HCT116 (cell line): ENCODE measurements around the gene MRPS18C. TPM values are rescaled to one million over a fixed set of nuclear protein-coding genes. Genes with fewer than 3 reads are reported as not detected.

Experiments used
- ATAC-seq: fragments of 200-7000 bp; cut with Tn5 transposase; 2 replicates; pipeline ENCODE4 v1.9.1; 2020; ENCODE audit warnings: mild to moderate bottlenecking, moderate library complexity
- BruUV-seq: library from RNA; stranded (reverse); fragments of 400-500 nt; replicated peaks from 2 replicates; lab custom pipeline; 2021; lab: Mats Ljungman, UMichigan
- CTCF ChIA-PET: fragments of 300-600 bp; sonication (Branson Sonifier 250); formaldehyde crosslinking; loops from one replicate; lab custom pipeline; 2021; ENCODE audit warnings: antibody characterized with exemption; lab: Charles Lee
- POLR2A ChIA-PET: fragments of 300-600, 350-600 bp; sonication (Branson Sonifier 250); formaldehyde crosslinking; loops from one replicate; lab custom pipeline; 2021; ENCODE audit warnings: antibody characterized with exemption; lab: Charles Lee
- RAD21 ChIA-PET, 2 experiments: fragments of 300-600 bp; sonication (Branson Sonifier 250); formaldehyde crosslinking; loops; one replicate each; lab custom pipeline; 2023; ENCODE audit warnings: low total read pairs in 2 of 2; ENCODE audit not compliant: uncharacterized antibody in 2 of 2, unreplicated experiment in 2 of 2, low non-redundant PET in 1 of 2; lab: Charles Lee
- DNase-seq: peaks from one replicate; pipeline ENCODE4 v3.0.0-alpha.2; 2010; ENCODE audit warnings: low read depth, low spot score
- H2AFZ ChIP-seq: fragments of 200-600 bp; shearing (Covaris generic), sonication (generic); 2 replicates; pipeline ENCODE4 v1.6.1; 2017; ENCODE audit warnings: low read depth, mixed run types, mixed read lengths, antibody characterized with exemption, low read length; ENCODE audit not compliant: poor library complexity, severe bottlenecking
- H3K27ac ChIP-seq: 2 replicates; pipeline ENCODE4 v1.5.1; 2012; ENCODE audit warnings: low read depth, low read length
- H3K27me3 ChIP-seq: fragments of 200-600 bp; sonication (generic); 2 replicates; pipeline ENCODE4 v1.6.1; 2016; ENCODE audit warnings: mixed run types, low read length, mixed read lengths; ENCODE audit not compliant: insufficient read depth
- H3K36me3 ChIP-seq, 2 experiments: fragments of 200-500 bp in 1 of 2; fragments of 200-600 bp in 1 of 2; sonication (Bioruptor generic) in 1 of 2; sonication (generic) in 1 of 2; 2 replicates each; pipeline versions ENCODE4 v1.5.1 to v1.6.1; 2014 to 2016; ENCODE audit warnings: low read length in 2 of 2, inconsistent platforms in 1 of 2, mixed read lengths in 1 of 2, mixed run types in 1 of 2; ENCODE audit not compliant: insufficient read depth in 2 of 2, control insufficient read depth in 1 of 2
- H3K4me1 ChIP-seq, 2 experiments: fragments of 200-600 bp in 1 of 2; sonication (generic) in 1 of 2; 2 replicates each; pipeline versions ENCODE4 v1.5.1 to v1.6.1; 2012 to 2017; ENCODE audit warnings: low read length in 2 of 2, inconsistent platforms in 1 of 2, mild to moderate bottlenecking in 1 of 2, mixed read lengths in 1 of 2, mixed run types in 1 of 2, moderate library complexity in 1 of 2; ENCODE audit not compliant: insufficient read depth in 2 of 2, control insufficient read depth in 1 of 2
- H3K4me2 ChIP-seq: fragments of 200-600 bp; sonication (generic); 2 replicates; pipeline ENCODE4 v1.6.1; 2017; ENCODE audit warnings: mixed run types, low read length, mixed read lengths
- H3K4me3 ChIP-seq, 2 experiments: fragments of 200-600 bp in 1 of 2; sonication (generic) in 1 of 2; replicated peaks in 1 of 2; 2 replicates each; pipeline ENCODE4 v1.5.1; 2011 to 2016; ENCODE audit warnings: low read length in 2 of 2, control low read depth in 1 of 2, low read depth in 1 of 2, mild to moderate bottlenecking in 1 of 2, mixed read lengths in 1 of 2, mixed run types in 1 of 2
- H3K79me2 ChIP-seq: fragments of 200-600 bp; sonication (generic); 2 replicates; pipeline ENCODE4 v1.6.1; 2017; ENCODE audit warnings: mild to moderate bottlenecking, mixed run types, low read length, moderate library complexity, mixed read lengths; ENCODE audit not compliant: insufficient read depth
- H3K9ac ChIP-seq: fragments of 200-600 bp; sonication (generic); 2 replicates; pipeline ENCODE4 v1.6.1; 2016; ENCODE audit warnings: low read length, mixed read lengths
- H3K9me2 ChIP-seq: fragments of 200-600 bp; sonication (generic), shearing (Covaris generic); 2 replicates; pipeline ENCODE4 v1.6.1; 2017; ENCODE audit warnings: mixed run types, mild to moderate bottlenecking, moderate library complexity; ENCODE audit not compliant: insufficient read depth
- H3K9me3 ChIP-seq, 2 experiments: fragments of 200-500 bp in 1 of 2; fragments of 200-600 bp in 1 of 2; sonication (Bioruptor generic) in 1 of 2; sonication (generic) in 1 of 2; 2 replicates each; pipeline ENCODE4 v1.6.1; 2014 to 2017; ENCODE audit warnings: low read length in 2 of 2, mixed read lengths in 2 of 2, inconsistent platforms in 1 of 2, low read depth in 1 of 2, mild to moderate bottlenecking in 1 of 2, mixed run types in 1 of 2, moderate library complexity in 1 of 2; ENCODE audit not compliant: control insufficient read depth in 1 of 2, insufficient read depth in 1 of 2
- H4K20me1 ChIP-seq: fragments of 200-600 bp; sonication (generic), shearing (Covaris generic); 2 replicates; pipeline ENCODE4 v1.6.1; 2017; ENCODE audit warnings: mixed run types, mild to moderate bottlenecking, moderate library complexity; ENCODE audit not compliant: insufficient read depth
- CBX3 ChIP-seq: IDR thresholded peaks from 2 replicates; pipeline ENCODE4 v1.6.1; 2012; ENCODE audit warnings: low read depth
- CEBPB ChIP-seq: IDR thresholded peaks from 2 replicates; pipeline ENCODE4 v1.6.1; 2012; ENCODE audit warnings: low read depth
- EZH2 ChIP-seq: fragments of 200-600 bp; sonication (generic); IDR thresholded peaks from 2 replicates; pipeline ENCODE4 v1.6.1; 2017; ENCODE audit warnings: antibody characterized with exemption, mixed run types
- JUND ChIP-seq: IDR thresholded peaks from 2 replicates; pipeline ENCODE4 v1.6.1; 2012
- RAD21 ChIP-seq: IDR thresholded peaks from 2 replicates; pipeline ENCODE4 v1.6.1; 2012; ENCODE audit warnings: low read depth, mild to moderate bottlenecking
- YY1 ChIP-seq: IDR thresholded peaks from 2 replicates; pipeline ENCODE4 v1.6.1; 2011; ENCODE audit warnings: low read length, low read depth, moderate library complexity, mild to moderate bottlenecking; ENCODE audit not compliant: insufficient replicate concordance; ENCODE audit errors: extremely low read depth
- intact Hi-C: fragments of 100-400 bp; cut with micrococcal nuclease; formaldehyde crosslinking; loops from 2 replicates; pipeline ENCODE4 v1.10.0; 2022
- total RNA-seq: library from RNA; stranded (reverse); gene quantifications from one replicate; pipeline ENCODE4 v1.2.1, GENCODE V29; 2021; ENCODE audit not compliant: unreplicated experiment
- TF ChIP-seq, protein P1 (sequence below): IDR thresholded peaks from 2 replicates; pipeline ENCODE4 v1.6.1; 2012
- TF ChIP-seq, protein P2 (sequence below), 3 experiments: fragments of 200-600 bp in 1 of 3; sonication (generic) in 1 of 3; IDR thresholded peaks in 2 of 3; conservative IDR thresholded peaks in 1 of 3; 2 replicates each; pipeline ENCODE4 v1.5.1; 2012 to 2017; ENCODE audit warnings: low read depth in 2 of 3, low read length in 2 of 3, antibody characterized with exemption in 1 of 3, borderline replicate concordance in 1 of 3, control low read depth in 1 of 3, mild to moderate bottlenecking in 1 of 3, mixed read lengths in 1 of 3, mixed run types in 1 of 3, moderate library complexity in 1 of 3; ENCODE audit not compliant: insufficient read depth in 1 of 3

Gene MRPS18C
- total RNA-seq, 1 experiment from 2014 or later: 59.1 TPM

DNA sequence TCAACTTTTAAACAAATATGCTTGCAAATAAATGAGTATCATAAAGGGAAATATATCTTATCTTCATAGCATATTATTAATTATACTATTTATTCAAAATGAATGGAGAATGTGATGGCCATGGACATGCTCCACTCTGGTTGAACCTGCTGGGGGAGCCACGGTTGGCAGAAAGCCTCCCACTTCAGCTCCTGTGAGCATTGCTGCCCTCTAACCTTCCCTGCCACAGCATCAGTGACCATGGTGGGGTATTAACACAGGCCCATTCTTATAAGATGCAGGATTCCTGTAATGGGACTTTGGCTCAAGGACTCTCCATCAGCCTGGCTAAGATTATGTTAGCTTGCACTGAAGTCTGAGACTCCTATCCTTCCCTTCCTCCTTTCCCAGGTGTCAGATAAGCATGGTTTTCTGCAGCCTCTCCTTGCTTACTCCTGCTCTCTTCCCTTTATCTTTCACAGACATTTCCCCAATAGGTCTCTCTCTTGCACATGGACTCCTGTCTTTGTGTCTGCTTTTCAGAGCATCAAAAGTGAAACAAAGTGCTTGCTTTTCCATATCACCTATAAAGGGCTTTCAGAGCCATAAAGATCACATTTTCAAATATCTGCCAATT, 34.0 kb downstream of the MRPS18C start:
- Histone ChIP-seq H3K79me2 (no peaks in the 10 kb centered on the region), H3K27ac (no peak overlapping the region), H3K9me2 (no peaks in the 10 kb centered on the region), H3K4me1 (peaks cover 5 to 6% of the 10 kb centered on the region in 2 experiments; a peak in 3 of 4 replicates), H2AFZ (peak overlapping the region; percentile 29), H3K9ac (no peak overlapping the region), H4K20me1 (no peaks in the 10 kb centered on the region), H3K36me3 (no peaks in the 10 kb centered on the region), H3K4me3 (no peak overlapping the region), H3K27me3 (no peaks in the 10 kb centered on the region), H3K4me2 (0 out of 2 replicates have a peak overlapping the region, but pooled peaks have one; percentile 1), H3K9me3 (no peaks in the 10 kb centered on the region)
- intact Hi-C loops: loop anchor here (5.0 kb wide), 1 partner anchor 152 kb away; no protein-coding TSS in a partner anchor
- DNase-seq (no peak), ATAC-seq (no peak)
- ChIA-PET POLR2A (no interaction called here), CTCF (interaction anchor here (0.6 to 1.9 kb wide), 2 partner anchors 19 to 150 kb away, joined by 3 to 6 read pairs; no protein-coding TSS in a partner anchor), RAD21 (no interaction called here)
- TF ChIP-seq CBX3 (no peak), JUND (no peak), EZH2 (no peak), RAD21 (peak; percentile 20; the same call in 1 of the 2 replicates), YY1 (no peak), CEBPB (no peak)
- TF ChIP-seq, protein P1, sequence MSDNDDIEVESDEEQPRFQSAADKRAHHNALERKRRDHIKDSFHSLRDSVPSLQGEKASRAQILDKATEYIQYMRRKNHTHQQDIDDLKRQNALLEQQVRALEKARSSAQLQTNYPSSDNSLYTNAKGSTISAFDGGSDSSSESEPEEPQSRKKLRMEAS: no peak
- TF ChIP-seq, protein P2, sequence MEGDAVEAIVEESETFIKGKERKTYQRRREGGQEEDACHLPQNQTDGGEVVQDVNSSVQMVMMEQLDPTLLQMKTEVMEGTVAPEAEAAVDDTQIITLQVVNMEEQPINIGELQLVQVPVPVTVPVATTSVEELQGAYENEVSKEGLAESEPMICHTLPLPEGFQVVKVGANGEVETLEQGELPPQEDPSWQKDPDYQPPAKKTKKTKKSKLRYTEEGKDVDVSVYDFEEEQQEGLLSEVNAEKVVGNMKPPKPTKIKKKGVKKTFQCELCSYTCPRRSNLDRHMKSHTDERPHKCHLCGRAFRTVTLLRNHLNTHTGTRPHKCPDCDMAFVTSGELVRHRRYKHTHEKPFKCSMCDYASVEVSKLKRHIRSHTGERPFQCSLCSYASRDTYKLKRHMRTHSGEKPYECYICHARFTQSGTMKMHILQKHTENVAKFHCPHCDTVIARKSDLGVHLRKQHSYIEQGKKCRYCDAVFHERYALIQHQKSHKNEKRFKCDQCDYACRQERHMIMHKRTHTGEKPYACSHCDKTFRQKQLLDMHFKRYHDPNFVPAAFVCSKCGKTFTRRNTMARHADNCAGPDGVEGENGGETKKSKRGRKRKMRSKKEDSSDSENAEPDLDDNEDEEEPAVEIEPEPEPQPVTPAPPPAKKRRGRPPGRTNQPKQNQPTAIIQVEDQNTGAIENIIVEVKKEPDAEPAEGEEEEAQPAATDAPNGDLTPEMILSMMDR (IDR thresholded peaks at IDR 0.05 in 2 of 3, conservative IDR thresholded peaks at IDR 0.05 in 1 of 3; ENCODE audit: borderline replicate concordance in 1 of 3, insufficient read depth in 1 of 3, low read depth in 2 of 3, low read length in 2 of 3): peak in 2 of 3 experiments; percentile 26 to 30; a peak in 3 of 6 replicates
- BruUV-seq: no TSS peak
